ENCODE data around the gene TMEM60. TPM values are rescaled to one million over a fixed set of nuclear protein-coding genes. Genes with fewer than 3 reads are reported as not detected.

The TMEM60 gene
- total RNA-seq, 3 donors from 2014 or later, result 13.1 to 19.6 (median 17.9) TPM

DNA sequence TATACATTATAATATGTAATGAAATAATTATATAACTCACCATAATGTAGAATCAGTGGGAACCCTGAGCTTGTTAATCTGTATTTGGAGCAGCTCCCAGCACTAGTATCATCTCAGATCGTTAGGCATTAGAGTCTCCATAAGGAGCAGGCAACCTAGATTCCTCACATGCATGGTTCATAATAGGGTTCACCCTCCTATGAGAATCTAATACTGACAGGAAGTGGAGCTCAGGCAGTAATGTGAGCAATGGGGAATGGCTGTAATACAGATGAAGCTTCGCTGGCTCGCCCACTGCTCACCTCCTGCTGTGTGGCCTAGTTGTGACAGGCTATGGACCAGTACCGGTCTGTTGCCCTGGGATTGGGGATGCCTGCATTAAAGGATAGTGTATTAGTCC is 52.5 kb downstream of the TMEM60 start:
- no peaks in the 10 kb centered on the region for H3K4me1 ChIP-seq
- no peaks in the 10 kb centered on the region for H3K36me3 ChIP-seq
- H3K9me3 ChIP-seq, result no peaks in the 10 kb centered on the region
- H3K27ac ChIP-seq, result no peak overlapping the region
- H3K27me3 ChIP-seq, result no peaks in the 10 kb centered on the region
- DNase-seq (ENCODE audit: low spot score in 2 of 2), result no peak
- intact Hi-C loops (cut with DNase I; ENCODE audit: low total_unique reads), result loop anchor here (10.0 kb wide), 1 partner anchor 81 kb away; no protein-coding TSS in a partner anchor
- TF ChIP-seq POLR2A (IDR thresholded peaks at IDR 0.05), result no peak
- TF ChIP-seq CTCF (IDR thresholded peaks at IDR 0.05), result no peak
- TF ChIP-seq POLR2AphosphoS5 (IDR thresholded peaks at IDR 0.05), result no peak
- H3K4me3 ChIP-seq, result no peak overlapping the region

Other genes with a start within 250 kb of the TMEM60 start
- gene RSBN1L, start 102.0 kb downstream of the TMEM60 start, total RNA-seq, result 10 to 100 TPM; 13.9 to 34.5 (median 29.8) TPM
- 10 to 100 TPM; 17.0 to 23.5 (median 19.2) TPM for gene PHTF2, start 339 bp upstream of the TMEM60 start, total RNA-seq